Upper lobe of right lung (tissue), 1 donor: ENCODE data around the gene RASGRF2. TPM values are rescaled to one million over a fixed set of nuclear protein-coding genes. Genes with fewer than 3 reads are reported as not detected.
A peak's percentile ranks its signal among the peaks of the same experiment; 100 is the strongest.

Source experiments
- ATAC-seq: fragments of 200-7000 bp; cut with Tn5 transposase; one replicate; pipeline ENCODE4 v1.9.1; 2020; ENCODE audit warnings: mild to moderate bottlenecking, moderate library complexity
- DNase-seq: peaks from one replicate; pipeline ENCODE4 v3.0.0-alpha.2; 2020
- H3K27ac ChIP-seq: fragments of 200-600 bp; one replicate; pipeline ENCODE4 v1.8.0; 2022
- H3K27me3 ChIP-seq: fragments of 200-600 bp; one replicate; pipeline ENCODE4 v1.8.0; 2022; ENCODE audit warnings: mild to moderate bottlenecking
- H3K36me3 ChIP-seq: fragments of 200-600 bp; one replicate; pipeline ENCODE4 v1.8.0; 2022
- H3K4me1 ChIP-seq: fragments of 200-600 bp; one replicate; pipeline ENCODE4 v1.8.0; 2022
- H3K4me3 ChIP-seq: fragments of 200-600 bp; one replicate; pipeline ENCODE4 v1.8.0; 2022; ENCODE audit warnings: mild to moderate bottlenecking
- H3K9me3 ChIP-seq: fragments of 200-600 bp; one replicate; pipeline ENCODE4 v1.8.0; 2022
- CTCF ChIP-seq: fragments of 200-600 bp; IDR thresholded peaks from one replicate; pipeline ENCODE4 v1.8.0; 2022; ENCODE audit warnings: antibody characterized with exemption
- intact Hi-C: fragments of 100-400 bp; cut with DNase I; formaldehyde crosslinking; loops from one replicate; pipeline ENCODE4 v1.11.0; 2022
- total RNA-seq: library from RNA; stranded (reverse); fragmentation: NEBNext Ultra II Directional; extraction: Animal tissue kit (Norgen Biotek cat#: 25700); gene quantifications from one replicate; pipeline ENCODE4 v1.2.1, GENCODE V29; 2021
- donor health status: DM: no; HTN: yes; CAD: no; lungs with severe emphysema.

Gene RASGRF2
- total RNA-seq, 1 donor from 2014 or later, result 5.4 TPM

- no peak for TF ChIP-seq CTCF
- Histone ChIP-seq H3K9me3 (no peaks in the 10 kb centered on the region), H3K27ac (no peak overlapping the region), H3K27me3 (no peaks in the 10 kb centered on the region), H3K36me3 (no peaks in the 10 kb centered on the region), H3K4me1 (no peaks in the 10 kb centered on the region), H3K4me3 (no peak overlapping the region)
- ATAC-seq (no peak), DNase-seq (no peak)
- intact Hi-C loops, result no loop called here
Observed at GRCh38 chr5:81208904-81209303, 248.7 kb downstream of the RASGRF2 start.

GRCh38 chr5:81209386-81209785 is 249.2 kb downstream of the RASGRF2 start:
- intact Hi-C loops, result no loop called here
- Histone ChIP-seq H3K4me1 (no peaks in the 10 kb centered on the region), H3K36me3 (no peaks in the 10 kb centered on the region), H3K27ac (no peak overlapping the region), H3K4me3 (no peak overlapping the region), H3K27me3 (no peaks in the 10 kb centered on the region), H3K9me3 (no peaks in the 10 kb centered on the region)
- no peak for TF ChIP-seq CTCF
- DNase-seq (no peak), ATAC-seq (no peak)

- Histone ChIP-seq H3K9me3 (no peaks in the 10 kb centered on the region), H3K36me3 (no peaks in the 10 kb centered on the region), H3K27ac (no peak overlapping the region), H3K4me3 (no peak overlapping the region), H3K27me3 (no peaks in the 10 kb centered on the region), H3K4me1 (no peaks in the 10 kb centered on the region)
- ATAC-seq (no peak), DNase-seq (no peak)
- intact Hi-C loops, result no loop called here
- TF ChIP-seq CTCF, result no peak
Observed at GRCh38 chr5:81209869-81210493, 249.8 kb downstream of the RASGRF2 start.

GRCh38 chr5:81212211-81212751 is 252.1 kb downstream of the RASGRF2 start:
- no peaks in the 10 kb centered on the region for H3K9me3 ChIP-seq
- no peaks in the 10 kb centered on the region for H3K36me3 ChIP-seq
- TF ChIP-seq CTCF, result no peak
- ATAC-seq, result peak; percentile 88
- no peak overlapping the region for H3K4me3 ChIP-seq
- no peak overlapping the region for H3K27ac ChIP-seq
- no peaks in the 10 kb centered on the region for H3K27me3 ChIP-seq
- no peaks in the 10 kb centered on the region for H3K4me1 ChIP-seq
- peak; percentile 64 for DNase-seq
- intact Hi-C loops, result no loop called here

GRCh38 chr5:81213070-81213469 is 252.9 kb downstream of the RASGRF2 start:
- DNase-seq (peak; percentile 26), ATAC-seq (peak; percentile 54)
- Histone ChIP-seq H3K4me1 (no peaks in the 10 kb centered on the region), H3K36me3 (no peaks in the 10 kb centered on the region), H3K27ac (no peak overlapping the region), H3K4me3 (no peak overlapping the region), H3K27me3 (no peaks in the 10 kb centered on the region), H3K9me3 (no peaks in the 10 kb centered on the region)
- TF ChIP-seq CTCF, result no peak
- intact Hi-C loops, result no loop called here
